CD4-positive, alpha-beta T cell treated with Interleukin-4 for 1 hour (primary cell): Measurements from ENCODE around the gene PIK3AP1.
"Not testable (repeated sequence)": the region's sequence is repeated elsewhere in the genome, so short reads cannot be mapped to it uniquely, and the experiment has no call there.

ENCODE experiments used
- DNase-seq, 2 donors: peaks; one replicate each; pipeline ENCODE4 v3.0.0-alpha.2; 2020 to 2022

Gene PIK3AP1

DNA sequence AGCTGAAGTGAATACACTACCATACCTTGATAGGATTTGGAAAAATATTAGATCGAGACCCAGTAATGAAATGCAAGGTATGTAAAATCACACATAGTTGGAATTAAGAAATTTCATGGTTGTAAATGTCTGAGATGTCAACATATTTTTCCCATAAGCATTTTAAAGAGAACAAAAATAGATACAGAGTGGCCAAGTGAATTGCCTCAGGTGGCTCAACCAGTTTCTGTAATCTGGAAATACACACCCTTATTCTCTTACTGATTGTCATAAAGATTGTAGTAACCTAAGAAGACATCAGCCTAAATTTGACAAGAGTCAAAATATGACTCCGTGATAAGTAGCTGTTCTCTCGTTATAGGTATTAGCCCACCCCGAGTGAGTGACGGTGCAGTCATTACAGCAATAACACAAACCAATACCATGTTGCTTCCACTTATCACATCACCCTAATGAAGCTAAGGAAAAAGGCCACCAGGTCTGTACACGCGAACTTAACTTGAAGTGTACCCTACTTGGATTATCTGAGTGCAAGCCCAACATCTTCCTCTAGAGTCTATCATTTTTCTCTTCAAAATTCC is 23.4 kb downstream of the PIK3AP1 start:
- DNase-seq: no peak

DNA sequence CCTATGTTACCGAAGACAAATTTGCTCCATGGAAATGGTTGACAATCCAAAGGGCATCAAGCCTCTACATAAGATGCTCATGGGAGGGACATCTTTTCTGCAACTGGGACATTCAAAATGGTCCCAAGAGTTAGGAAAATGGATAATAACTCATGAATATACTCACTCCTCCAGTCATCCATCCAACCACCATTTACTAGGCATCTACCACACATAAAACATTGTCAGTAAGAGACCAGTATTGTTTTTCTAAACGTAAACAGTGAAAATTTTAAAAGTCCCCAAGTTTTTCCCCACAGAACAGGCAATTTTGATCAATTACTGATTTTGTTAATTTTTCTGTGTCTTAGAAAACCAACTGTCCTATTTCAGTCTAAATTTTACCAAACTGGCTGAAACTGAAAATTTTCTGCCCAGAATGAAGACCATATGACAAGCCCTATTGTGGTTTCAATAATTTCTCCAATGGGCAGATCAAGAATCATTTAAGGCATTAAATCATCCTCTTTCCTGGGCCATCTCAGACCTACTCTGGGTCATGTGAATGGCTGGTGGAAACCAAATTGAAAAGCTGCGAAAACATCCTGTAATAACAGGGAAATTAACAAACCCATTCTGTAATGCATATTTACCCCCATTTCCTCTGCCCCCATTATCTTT is 24.2 kb downstream of the PIK3AP1 start:
- no peak for DNase-seq

DNA sequence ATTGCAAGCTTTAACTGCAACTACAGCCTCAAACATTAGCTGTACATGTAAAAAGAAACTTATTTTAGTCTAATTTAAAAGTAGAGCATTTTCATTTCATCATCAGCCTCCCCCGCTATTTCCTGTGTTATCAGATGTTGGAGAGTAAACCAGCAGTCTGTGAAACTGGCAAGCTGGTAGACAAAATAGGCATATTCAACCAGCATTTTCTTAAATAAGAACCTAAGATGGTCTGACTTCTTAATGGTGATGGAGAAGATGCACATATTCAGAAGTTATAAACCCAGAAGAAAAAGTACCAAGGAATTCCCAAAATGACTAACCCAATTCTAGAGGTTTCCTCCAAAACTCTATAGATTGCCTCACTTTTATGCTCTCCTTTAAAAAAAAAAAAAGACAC is 24.9 kb downstream of the PIK3AP1 start:
- peak in 1 of 2 donors; percentile 48 for DNase-seq

DNA sequence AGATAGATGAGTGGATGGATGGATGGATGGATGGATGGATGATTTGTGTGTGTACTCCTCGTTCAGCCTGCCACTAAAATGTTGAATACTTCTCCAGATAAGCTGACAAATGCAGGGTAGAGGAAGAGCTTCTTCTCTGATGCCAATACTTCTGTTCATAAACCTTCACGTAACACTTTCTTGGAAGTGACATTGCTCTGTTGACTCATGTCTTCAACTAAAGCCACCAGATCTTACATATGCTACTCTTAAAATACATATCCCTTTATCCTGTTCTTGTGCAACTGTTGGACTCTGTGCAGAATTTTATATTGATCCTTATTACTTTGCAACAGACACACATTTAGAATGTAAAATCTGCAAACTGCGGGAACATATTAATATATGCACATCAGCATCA is 26.9 kb downstream of the PIK3AP1 start:
- no peak for DNase-seq

DNA sequence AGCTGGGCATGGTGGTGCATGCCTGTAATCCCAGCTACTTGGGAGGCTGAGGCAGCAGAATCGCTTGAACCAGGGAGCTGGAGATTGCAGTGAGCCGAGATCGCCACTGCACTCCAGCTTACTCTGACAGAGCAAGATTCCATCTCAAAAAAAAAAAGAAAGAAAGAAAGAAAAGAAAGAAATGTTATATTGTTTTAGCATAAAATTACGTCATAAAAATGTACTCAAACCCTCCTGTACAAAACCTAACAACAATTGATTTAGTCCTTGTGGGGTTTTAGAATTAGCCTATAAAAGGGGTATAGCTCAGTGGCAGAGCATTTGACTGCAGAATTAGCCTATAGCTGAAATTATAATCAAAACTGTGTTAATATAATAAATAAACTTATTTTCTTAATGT is 27.9 kb downstream of the PIK3AP1 start:
- no peak for DNase-seq

DNA sequence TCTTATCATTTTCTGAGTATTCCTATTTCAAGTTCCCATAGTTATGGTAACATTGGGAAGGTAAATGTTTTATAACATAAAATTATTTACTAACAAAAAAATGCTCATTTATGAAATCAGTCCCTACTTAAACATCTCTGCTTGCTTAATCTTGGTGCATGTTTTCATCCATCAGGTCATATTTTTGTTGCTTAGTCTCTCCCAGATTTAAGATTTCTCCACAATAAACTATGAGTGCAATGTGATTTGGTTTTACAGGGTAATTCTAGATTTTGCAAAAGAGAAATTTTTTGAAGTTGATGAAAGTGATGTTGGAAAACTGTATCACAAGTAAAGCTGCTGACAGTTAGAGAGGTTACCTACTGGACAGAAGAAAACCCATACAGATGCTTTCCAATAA is 28.6 kb downstream of the PIK3AP1 start:
- DNase-seq: no peak

DNA sequence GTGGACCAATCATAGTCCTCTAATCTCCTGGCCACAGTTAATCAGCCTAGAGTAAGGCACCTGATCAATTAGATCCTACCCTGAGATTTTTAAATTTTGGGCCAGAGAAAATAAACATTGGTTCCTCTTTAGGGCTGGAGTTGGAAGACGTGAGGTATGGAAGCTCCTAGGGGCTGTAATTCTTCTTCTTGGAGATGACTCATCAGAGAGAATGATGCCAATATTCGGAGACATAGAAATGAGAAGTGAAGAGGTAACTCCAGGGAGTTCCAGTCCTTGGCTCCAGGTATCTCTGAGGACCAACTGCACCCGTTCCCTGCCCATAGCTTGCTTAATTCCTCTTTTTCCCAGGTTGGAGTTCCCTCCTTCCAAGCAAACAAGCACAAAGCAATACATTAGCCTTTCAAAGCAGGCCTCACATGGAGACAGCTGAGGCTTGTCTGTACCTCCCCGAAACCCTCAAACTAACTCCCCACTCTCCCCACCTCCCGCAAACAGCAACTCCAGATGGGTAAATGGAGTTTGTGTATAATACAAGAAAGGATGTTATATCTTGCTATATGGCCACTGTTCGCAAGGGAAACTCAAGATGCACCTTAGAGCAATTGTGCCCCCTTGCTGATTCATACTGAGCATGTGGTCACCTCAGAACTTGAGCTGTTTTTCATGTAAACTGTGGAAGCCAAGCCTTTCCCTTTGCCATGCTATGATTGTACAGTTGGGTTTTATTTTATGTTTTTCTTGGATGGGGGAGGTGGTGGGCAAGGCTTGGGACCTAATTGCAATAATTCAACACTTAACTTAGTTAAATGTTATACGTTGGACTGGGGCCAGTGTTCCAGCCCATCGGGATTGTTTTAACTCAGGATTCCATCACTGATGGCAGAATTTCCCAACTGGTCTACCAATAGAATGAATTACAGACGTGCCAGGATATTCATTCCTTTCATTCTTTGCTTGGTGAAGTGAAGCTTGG is 29.3 kb downstream of the PIK3AP1 start:
- DNase-seq: no peak

DNA sequence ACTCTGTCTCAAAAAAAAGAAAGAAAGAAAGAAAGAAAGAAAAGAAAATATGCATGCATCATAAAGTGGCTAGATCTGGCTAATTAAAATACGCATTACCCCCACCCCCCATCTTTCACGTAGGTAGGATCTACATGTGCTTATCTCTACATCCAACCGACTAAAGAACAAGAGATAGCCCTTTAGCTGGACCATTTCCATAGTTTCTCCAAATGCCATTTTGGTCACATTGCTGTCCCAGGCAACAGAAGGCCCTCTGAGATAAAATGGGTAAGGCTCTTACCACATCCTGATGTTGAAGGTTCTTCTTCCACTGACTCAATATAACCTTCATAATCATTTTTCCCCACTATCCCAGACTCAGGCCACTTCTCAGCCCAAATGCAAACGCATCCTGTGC is 31.5 kb downstream of the PIK3AP1 start:
- DNase-seq: no peak

DNA sequence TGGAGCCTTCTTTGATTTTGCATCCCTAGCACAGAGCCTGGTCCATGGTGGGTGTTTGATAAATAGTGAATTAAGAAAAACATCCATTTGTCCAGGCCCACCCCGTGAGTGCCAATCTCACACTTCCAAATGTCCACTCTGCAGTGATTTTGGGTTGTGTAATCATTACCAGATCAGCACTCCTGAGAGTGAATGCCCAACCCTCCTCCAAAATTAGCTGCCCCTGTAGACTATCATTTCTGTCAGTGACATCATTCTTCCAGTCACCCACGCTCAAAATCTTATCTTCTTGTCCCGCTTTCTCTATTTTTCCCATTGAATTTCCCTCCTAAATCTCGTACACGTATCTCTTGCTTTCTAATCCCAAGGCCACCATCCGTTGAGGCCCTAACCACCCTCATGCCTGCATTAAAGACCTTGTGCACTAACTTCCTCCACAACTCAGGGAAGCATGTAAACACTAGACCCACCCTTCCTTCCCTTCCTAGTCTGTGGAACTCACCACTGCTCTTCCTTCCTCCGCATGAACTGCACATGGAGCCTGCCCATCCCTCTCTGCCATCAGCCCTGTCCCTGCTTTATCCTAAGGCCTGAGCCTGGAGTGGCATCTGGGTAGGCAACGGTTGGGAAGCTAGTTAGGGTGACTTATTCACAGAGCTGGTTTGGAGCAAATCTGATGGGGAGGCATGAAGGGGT is 32.8 kb downstream of the PIK3AP1 start:
- DNase-seq: no peak

DNA sequence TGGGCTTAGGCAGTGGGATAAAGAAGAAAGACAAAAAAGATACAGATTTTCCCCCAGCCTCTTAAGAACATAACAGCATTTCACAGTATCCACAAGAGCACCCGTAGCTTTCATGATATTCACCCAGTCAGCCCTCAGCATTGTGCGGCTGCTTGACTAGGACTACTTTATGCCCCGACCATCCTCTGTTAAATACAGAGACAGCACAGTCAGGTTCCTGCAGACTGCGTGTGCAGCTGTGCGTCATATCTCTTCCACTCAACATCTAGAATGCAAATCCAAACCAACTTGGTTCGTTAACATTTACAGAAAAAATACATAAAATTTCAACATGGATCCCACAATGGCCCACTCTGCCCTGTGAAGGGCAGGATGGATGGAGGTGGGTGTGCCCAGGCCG is 33.8 kb downstream of the PIK3AP1 start:
- DNase-seq: no peak

DNA sequence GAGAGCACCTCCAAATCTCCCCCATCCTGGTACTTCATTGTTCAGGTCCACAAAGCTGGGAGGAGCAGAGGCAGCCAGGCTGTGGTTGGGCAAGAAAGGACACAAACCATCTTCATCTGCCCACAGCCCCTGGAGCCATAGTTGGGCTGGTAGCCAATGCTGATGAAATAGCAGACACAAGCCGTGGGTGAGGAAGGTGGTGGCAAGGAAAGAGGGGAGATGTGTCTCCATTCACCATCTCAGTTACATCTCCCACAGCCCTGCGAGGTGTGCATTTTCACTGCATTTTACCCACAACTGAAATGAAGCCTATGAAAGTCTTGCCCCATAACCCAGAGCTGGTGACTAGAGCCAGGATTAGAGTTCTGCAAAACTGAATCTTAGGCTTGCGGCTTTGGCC is 35.0 kb downstream of the PIK3AP1 start:
- no peak for DNase-seq

DNA sequence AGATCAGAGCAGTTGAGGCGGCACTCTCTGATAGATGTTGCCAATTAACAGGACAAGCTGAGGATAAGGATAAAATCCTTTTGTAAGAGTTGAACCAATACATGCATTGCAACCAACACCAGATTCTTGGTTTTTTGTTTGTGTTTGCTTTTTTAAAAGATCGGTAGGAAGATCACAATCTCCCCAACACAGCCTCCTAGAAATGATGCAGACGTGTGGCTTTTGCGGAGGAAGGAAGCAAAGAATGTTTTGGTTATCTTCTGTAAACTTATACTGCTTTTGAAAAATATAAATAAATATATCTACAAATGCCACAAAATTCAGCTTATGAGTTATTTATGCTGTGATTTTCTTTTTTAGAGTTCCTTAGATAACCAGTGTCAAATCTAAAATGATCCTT is 35.5 kb downstream of the PIK3AP1 start:
- DNase-seq: no peak

DNA sequence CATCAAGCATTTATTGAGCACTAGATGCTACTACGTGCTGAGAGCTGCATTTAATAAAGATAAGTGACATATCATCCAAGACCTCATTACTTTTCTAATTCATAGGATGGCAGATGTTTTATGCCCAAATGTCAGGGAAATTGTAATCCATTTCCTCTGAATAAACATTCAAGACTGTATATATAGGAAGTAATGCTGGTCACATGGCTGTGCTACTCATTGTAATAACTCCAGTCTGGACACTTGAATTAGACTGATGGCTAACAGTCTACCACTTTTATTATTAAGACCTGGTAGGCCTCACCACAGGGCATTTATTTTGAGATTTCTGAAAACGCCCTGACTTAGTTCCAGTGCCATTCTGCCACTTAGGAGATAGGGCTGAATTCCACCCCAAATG is 36.6 kb downstream of the PIK3AP1 start:
- no peak for DNase-seq

DNA sequence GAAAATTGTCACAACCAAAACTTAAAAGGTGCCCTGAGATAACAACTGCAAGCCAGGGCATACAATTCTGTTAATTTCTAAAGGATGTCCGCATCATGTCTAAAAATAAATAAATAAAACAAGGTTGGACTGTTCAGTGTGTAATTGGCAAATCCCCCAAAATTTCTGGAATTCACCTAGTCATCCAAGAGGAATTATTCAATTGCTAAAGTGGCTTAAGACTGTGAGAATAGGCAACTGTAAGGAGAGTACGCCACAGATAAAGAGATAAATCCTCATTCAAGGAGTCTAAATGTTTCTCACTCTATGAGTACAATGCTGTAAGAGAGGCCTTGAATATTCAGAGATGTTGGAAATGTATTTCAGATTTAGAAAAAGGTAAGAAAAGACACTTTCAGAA is 37.2 kb downstream of the PIK3AP1 start:
- no peak for DNase-seq

DNA sequence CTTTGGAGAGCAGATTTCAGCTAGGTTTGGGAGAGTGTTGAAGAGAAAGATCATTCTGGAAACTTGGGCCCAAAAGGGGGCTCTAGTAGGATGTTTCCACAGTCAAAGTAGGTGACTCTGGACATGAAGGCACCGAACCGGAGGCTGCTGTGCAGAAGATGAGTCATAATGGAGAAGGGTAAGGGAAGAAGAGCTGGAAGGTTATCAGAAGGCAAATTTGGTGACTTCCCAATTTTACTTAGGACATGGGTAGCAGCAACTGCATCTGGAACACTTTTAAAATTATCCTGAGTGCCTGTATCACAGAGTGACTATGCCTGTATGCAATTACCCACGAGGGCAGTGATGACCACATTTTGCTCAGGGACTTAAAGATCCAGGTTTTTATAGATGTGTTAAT is 38.8 kb downstream of the PIK3AP1 start:
- no peak for DNase-seq

DNA sequence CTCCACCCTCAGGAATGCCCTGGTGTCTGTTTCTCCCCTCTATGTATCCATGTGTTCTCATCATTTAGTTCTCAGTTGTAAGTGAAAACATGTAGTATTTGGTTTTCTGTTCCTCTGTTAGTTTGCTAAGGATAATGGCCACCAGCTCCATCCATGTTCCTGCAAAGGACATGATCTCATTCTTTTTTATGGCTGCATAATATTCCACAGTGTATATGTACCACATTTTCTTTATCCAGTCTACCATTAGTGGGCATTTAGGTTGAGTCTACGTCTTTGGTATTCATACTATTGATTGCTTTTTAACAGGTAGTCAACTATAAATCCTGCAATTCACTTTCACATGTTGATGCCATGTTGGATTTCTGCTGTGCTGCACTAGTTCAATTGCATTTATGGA is 39.9 kb downstream of the PIK3AP1 start:
- DNase-seq: not testable (repeated sequence)

DNA sequence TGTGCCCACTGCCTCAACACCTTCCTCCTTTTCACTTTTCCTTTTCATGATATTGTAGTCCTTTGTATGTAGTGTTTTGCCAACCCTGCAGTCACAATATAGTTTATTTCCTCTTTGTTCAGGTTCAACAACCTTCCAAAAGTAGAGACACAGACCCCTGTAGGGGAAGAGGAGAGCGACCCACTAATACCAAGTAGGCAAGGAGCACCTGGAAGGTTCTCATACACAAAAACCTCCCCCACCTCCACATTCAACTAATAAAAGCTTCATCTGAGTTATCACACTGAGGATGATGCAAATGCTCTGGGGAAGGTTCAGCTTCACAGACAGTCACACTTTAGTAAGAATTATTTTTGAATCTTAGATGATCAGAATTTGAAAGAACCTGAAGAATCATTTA is 41.6 kb downstream of the PIK3AP1 start:
- DNase-seq: no peak

DNA sequence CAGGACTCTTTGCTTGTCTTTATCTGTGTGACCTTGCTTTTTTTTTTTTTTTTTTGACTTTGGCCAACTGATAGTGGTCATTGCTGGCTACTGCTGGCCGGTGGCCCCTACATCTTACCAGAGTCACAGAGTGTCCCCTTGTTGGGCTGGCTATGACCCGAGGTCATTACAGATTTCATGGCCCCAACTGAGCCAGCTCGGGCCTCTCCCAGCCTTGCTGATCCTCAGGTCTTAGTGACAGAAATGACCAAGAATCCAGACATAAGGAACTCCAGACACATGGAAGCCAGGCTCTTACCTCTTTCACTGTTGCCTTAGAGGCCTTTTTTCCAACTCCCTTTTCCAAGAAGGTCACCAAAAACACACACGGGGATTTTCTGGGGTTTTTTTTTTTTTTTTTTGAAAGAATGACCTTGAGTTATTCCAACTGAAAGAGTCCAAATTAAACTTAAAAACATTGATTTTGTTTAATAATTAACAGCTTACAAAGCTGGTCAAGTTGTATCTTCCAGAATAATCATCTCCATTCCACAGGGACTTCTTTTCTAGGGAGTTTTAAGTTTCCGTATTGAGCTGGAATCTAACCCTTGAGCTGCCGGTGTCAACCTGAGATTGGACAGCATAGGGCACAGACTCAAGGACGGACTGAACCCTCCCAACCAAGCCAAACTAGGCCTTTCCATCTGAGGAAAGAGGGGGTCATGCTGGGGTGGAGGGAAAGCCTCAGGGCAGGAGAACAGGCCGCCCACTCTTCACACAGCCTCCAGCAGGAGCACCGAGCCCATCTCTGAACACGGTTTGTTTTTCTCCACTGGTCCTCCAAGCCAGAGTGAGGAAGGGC is 43.8 kb downstream of the PIK3AP1 start:
- no peak for DNase-seq

DNA sequence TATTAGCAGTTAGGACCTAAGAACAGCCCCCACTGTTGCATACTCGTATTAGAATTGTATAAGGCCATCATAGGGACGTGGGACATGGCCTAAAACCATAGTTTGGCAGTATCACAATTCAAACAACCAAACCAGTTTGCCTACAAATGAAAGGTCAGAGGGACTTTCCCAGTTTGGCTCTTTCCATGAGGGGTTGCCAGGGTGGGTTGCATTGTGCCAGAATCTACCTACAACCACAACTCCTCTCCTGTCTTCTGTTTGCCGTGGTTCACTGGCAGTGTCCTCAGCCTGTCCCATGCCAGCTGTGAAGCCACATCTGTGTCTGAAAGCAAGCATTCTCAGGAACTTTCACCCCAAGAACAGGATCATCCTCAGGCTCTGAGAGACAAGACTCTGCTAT is 44.5 kb downstream of the PIK3AP1 start:
- DNase-seq: no peak

DNA sequence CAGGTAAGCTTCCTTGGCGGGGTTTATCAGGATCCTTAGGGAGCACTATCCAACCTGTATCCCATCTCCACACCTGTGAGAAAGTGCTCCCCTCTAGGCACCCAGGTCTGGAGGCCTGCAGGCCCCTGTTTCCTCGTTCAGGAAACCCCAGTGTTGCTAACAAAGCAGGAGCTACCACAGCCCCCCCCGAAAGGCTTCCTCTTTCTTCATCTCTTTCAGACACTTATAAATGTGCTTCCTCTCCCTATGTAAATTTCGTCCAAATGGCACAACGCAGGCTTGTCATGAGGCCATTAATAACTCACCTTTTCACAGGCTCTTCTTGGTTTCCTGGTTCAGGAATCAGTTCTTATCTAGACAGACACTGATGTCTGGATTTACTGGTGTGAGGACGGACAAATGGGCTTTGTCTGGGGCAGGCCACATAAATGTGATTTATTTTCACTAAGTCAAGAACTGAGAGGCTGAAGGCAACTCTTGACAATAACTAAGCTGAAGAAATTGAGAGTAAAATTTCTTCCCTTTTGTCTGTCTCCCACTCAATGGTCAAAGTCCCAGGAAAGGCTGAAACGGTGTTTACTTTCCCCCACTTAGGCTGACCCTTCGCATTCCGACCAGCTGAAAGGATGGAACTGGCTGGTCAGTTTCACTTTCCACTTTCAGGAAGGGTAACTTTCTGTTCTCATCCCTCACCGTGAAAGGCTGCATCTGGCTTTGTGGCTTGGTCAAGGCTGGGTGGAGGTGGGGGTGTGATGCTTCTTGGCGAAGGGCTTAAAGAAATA is 46.8 kb downstream of the PIK3AP1 start:
- peak in 1 of 2 donors; percentile 72 for DNase-seq

DNA sequence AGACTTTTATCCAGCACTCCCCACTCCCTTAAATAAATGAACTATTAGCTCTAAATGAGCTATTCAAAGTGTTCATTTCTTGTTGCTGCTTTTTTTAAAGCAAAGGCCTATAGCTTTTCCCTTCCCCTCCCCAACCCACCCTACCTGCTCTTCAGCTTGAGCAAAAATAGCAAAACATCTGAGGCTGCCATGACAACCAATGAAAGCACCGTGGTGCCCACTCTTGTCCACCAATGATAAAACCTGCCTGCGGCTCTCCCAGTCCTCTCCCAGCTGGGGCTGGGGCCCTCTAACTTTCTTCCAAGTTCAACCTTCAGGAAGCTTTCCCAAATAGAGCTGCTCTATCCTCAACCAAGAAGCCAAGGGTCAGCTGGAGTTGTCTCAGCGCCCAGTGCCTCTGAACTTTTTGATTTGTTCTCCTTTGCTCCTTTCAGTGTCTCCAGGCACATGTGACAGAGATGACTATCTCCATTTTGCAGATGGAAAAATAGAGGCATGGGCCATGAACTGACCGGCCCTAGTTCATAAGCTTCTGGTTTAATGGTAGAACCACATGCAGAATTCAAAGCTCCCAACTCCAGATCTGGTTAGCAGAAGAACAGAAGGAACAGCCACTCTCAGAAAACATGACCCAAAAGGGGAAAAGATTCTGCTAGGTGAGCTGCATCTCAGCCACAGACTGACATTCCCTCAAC is 47.7 kb downstream of the PIK3AP1 start:
- DNase-seq: no peak
